ENCODE data around the gene COPS3.

DNA sequence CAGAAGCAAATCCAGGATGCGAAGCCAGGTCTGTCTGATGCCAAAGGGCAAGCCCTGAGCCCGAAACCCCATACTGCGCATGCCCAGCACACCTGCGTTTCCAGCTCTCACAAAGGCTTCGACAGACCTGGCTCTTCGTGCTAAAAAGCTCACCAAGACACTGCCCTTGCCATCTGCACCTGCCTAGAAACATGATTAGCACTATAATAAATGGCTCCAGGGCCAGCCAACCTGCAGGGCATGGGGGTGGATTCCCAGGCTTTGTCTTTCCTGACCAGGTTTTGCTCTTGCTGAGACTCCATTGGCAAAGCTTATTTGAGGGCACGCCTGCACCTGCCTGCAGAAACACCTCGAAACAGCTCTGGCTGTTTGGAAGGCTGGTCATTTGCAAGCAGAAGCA lies 60.5 kb downstream of the COPS3 start:
- TF ChIP-seq, protein P1, sequence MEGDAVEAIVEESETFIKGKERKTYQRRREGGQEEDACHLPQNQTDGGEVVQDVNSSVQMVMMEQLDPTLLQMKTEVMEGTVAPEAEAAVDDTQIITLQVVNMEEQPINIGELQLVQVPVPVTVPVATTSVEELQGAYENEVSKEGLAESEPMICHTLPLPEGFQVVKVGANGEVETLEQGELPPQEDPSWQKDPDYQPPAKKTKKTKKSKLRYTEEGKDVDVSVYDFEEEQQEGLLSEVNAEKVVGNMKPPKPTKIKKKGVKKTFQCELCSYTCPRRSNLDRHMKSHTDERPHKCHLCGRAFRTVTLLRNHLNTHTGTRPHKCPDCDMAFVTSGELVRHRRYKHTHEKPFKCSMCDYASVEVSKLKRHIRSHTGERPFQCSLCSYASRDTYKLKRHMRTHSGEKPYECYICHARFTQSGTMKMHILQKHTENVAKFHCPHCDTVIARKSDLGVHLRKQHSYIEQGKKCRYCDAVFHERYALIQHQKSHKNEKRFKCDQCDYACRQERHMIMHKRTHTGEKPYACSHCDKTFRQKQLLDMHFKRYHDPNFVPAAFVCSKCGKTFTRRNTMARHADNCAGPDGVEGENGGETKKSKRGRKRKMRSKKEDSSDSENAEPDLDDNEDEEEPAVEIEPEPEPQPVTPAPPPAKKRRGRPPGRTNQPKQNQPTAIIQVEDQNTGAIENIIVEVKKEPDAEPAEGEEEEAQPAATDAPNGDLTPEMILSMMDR (IDR thresholded peaks at IDR 0.05): no peak
- TF ChIP-seq POLR2A (IDR thresholded peaks at IDR 0.05): no peak

Data from Peyer's patch (tissue), 4 donors.